ENCODE measurements around the gene ARMCX1. TPM values are rescaled to one million over a fixed set of nuclear protein-coding genes. Genes with fewer than 3 reads are reported as not detected.
"Not testable (repeated sequence)": the region's sequence is repeated elsewhere in the genome, so short reads cannot be mapped to it uniquely, and the experiment has no call there.

ARMCX1 gene
- total RNA-seq = 120 TPM

GRCh38 chrX:101550362-101550750 lies at the start of gene ARMCX1:
ARMCX1 (plus strand) TSS chrX:101550547; CDS start chrX:101552931, 2,384 bp downstream.
- FAIRE-seq = no peak
- peak; percentile 40 to 67 for DNase-seq (ENCODE audit: low spot score in 2 of 2)

DNA sequence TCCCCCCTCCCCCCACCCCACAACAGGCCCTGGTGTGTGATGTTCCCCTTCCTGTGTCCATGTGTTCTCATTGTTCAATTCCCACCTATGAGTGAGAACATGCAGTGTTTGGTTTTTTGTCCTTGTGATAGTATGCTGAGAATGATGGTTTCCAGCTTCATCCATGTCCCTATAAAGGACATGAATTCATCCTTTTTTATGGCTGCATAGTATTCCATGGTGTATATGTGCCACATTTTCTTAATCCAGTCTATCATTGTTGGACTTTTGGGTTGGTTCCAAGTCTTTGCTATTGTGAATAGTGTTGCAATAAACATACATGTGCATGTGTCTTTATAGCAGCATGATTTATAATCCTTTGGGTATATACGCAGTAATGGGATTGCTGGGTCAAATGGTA lies 47.4 kb upstream of the ARMCX1 start:
- DNase-seq (ENCODE audit: low spot score in 2 of 2); FAIRE-seq: not testable (repeated sequence)

DNA sequence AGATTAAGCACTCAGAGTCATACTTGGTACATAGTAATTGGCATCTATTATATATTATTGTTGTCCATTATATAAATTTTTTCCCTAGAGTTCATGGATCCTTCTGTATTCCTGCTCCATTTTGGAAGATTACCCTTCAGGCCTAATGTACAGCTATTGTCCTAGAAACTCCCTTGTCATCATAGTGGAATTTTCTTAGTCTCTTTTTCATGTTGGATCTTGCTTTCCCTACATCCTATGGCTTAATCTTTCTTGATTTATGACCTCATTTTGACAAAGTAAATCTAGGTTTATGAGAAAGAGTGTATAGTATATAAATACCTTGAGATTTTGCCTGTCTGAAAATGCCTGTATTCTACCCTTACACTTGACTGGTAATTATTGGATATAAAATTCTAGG lies 43.0 kb upstream of the ARMCX1 start:
- FAIRE-seq (no peak), DNase-seq (ENCODE audit: low spot score in 2 of 2) (no peak)

- FAIRE-seq (no peak), DNase-seq (ENCODE audit: low spot score in 2 of 2) (no peak)
Measured at GRCh38 chrX:101507986-101508385, 42.4 kb upstream of the ARMCX1 start.

DNA sequence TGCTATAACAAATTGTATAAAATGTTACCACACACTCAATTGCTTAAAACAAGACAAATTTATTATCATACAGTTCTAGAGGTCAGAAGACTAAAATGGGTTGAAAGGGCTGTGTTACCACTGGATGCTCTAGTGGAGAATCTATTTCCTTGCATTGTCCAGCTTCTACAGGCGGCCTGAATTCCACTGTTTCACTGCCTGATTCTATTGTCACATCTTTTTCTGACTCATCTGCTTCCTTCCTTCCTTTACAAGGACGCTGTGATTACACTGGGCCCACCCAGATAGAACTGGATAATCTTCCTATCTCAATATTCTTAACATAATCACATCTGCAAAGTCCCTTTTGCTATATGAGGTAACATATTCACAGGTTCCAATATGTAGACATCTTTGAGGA lies 19.4 kb upstream of the ARMCX1 start:
- FAIRE-seq (no peak), DNase-seq (ENCODE audit: low spot score in 2 of 2) (no peak)

DNA sequence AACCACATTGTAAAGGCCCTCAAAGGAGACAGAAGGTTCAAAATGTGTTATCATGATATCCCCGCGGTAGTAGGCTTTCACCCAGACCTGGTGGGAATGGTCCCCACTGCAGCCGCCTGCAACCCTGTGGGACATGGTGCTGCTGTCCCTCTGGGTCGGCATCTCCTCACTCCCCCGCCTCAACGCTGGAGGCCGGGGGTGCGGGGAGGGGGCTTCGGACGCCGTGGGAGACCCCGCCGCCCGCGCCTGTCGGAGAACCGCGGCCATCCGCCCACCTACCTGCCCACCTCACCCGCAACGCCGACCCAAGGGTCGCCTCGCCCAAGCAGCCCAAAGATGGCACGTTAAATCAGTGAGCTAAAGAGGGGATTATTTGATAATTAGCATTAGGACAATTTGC lies 11.2 kb upstream of the ARMCX1 start:
- FAIRE-seq (no peak), DNase-seq (ENCODE audit: low spot score in 2 of 2) (no peak)

- no peak for FAIRE-seq
- peak; percentile 19 to 44 for DNase-seq (ENCODE audit: low spot score in 2 of 2)
Measured at GRCh38 chrX:101550751-101551379, 518 bp downstream of the ARMCX1 start.

GRCh38 chrX:101551380-101551767 lies 1.0 kb downstream of the ARMCX1 start:
- no peak for FAIRE-seq
- no peak for DNase-seq (ENCODE audit: low spot score in 2 of 2)

DNA sequence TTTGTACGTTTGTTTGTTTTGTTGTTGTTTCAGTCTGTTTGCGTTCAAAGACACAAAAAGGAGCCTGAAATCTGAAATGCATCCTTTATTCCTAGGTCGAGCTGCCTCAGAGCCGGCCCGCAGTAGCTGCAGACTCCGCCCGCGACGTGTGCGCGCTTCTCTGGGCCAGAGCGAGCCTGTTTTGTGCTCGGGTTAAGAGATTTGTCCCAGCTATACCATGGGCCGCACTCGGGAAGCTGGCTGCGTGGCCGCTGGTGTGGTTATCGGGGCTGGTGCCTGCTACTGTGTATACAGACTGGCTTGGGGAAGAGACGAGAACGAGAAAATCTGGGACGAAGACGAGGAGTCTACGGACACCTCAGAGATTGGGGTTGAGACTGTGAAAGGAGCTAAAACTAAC lies 2.4 kb downstream of the ARMCX1 start:
- DNase-seq (ENCODE audit: low spot score in 2 of 2) (no peak), FAIRE-seq (no peak)

GRCh38 chrX:101564651-101565050 lies 14.3 kb downstream of the ARMCX1 start:
- no peak for FAIRE-seq
- DNase-seq (ENCODE audit: low spot score in 2 of 2) = no peak

DNA sequence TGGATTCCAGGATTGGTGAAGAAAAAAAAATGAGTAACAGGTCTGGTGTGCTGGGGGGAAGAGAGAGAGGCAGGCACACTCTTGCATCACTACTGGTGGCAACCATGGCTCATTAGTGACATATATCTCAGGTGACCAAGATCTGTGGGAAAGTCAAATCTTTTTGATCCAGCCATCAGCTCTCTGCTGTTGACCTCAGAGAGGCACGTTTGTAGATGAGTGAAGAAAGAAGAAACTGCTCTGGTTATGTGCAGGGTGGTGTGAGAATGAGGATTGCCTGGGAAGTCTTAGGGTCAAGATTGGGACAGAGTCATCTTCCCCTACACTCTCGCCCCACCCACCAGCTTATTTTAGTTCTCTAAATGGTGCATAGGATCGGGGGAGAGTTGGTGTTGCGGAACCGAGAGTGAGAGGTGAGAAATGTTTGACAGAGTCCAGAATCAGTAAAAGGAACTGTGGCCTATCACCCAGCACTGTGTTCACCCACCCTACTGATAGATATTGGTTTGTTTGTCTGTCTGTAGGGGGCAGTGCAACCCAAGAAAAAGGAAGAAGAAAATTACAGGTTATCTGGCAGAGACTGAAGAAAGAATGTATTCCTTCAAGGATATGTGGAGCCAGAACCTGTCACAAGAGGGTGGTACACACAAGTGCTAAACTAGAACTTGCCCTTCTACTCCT lies 45.5 kb downstream of the ARMCX1 start:
- FAIRE-seq (no peak), DNase-seq (ENCODE audit: low spot score in 2 of 2) (peak; percentile 23 to 43)

DNA sequence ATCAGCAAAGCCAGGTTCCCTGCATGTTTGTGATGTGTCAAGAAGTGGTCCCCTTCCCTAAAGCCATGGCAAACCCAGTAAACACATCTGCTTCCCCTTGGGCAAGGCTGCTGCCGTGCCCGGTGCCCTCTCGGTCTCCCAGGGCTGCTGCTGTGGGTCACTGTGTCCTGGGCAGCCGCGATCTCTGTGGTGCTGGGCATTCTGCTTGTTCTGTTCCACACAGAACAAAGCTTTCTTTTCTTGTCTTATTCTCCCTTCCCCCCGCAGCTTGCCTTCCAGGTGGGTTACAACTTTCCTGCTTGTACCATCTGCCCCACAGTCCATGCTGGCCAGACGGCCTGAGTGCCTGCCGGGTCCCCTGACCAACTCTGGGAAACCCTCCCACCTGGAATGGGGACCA lies 49.2 kb downstream of the ARMCX1 start:
- not testable (repeated sequence) for DNase-seq (ENCODE audit: low spot score in 2 of 2); FAIRE-seq

DNA sequence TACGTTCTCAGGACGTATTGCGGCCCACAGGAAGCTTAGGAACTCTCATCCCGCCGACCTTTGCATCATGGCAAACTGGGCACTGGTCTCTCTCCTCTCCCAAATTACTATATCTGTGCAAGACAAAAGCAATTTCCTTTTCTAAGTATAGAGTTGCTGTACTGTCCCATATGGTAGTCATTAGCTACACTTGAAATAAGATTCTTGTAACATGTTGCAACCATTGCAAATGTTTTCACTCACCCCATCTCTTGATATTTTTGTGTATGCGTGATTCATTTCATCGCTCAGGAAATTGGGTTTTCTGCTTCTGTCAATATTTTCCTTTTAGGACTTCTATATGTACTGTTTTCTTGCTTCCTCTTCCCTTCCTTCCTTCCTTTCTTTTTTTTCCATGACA lies 51.7 kb downstream of the ARMCX1 start:
- no peak for DNase-seq (ENCODE audit: low spot score in 2 of 2)
- no peak for FAIRE-seq

Other genes starting within 250 kb of the ARMCX1 start
- gene TIMM8A, start 201.8 kb upstream of the ARMCX1 start, total RNA-seq = 4.9 TPM
- gene BTK, start 164.4 kb upstream of the ARMCX1 start, total RNA-seq = 0.41 TPM
- gene RPL36A, start 159.5 kb upstream of the ARMCX1 start, total RNA-seq = 301 TPM
- gene GLA, start 142.6 kb upstream of the ARMCX1 start, total RNA-seq = 15.5 TPM
- gene HNRNPH2, start 142.3 kb upstream of the ARMCX1 start, total RNA-seq = 110 TPM
- gene ARMCX4, start 65.1 kb upstream of the ARMCX1 start, total RNA-seq = 9.4 TPM
- 24.1 TPM for gene ARMCX6, start 67.5 kb downstream of the ARMCX1 start, total RNA-seq
- 66.4 TPM for gene ARMCX3, start 72.6 kb downstream of the ARMCX1 start, total RNA-seq
- 57.1 TPM for gene ARMCX2, start 109.3 kb downstream of the ARMCX1 start, total RNA-seq

All from frontal cortex (tissue), 4 donors.